PC-3 (cell line): ENCODE data around the gene JDP2. TPM values are rescaled to one million over a fixed set of nuclear protein-coding genes. Genes with fewer than 3 reads are reported as not detected.

Source experiments
- ATAC-seq: fragments of 200-7000 bp; cut with Tn5 transposase; 2 replicates; pipeline ENCODE4 v1.9.1; 2020; ENCODE audit warnings: mild to moderate bottlenecking, moderate library complexity
- BruUV-seq: library from RNA; stranded (reverse); fragments of 400-500 nt; replicated peaks from 2 replicates; lab custom pipeline; 2021; lab: Mats Ljungman, UMichigan
- CTCF ChIA-PET: fragments of 300-600 bp; sonication (Branson Sonifier 250); formaldehyde crosslinking; loops from one replicate; lab custom pipeline; 2022; ENCODE audit warnings: antibody characterized with exemption; lab: Charles Lee
- POLR2A ChIA-PET: fragments of 300-600 bp; sonication (Branson Sonifier 250); formaldehyde crosslinking; loops from one replicate; lab custom pipeline; 2022; ENCODE audit warnings: antibody characterized with exemption; ENCODE audit not compliant: unreplicated experiment; lab: Charles Lee
- DNase-seq: peaks from one replicate; pipeline ENCODE4 v3.0.0-alpha.2; 2015
- H2AFZ ChIP-seq: fragments of 300-600 bp; sonication (generic); 2 replicates; pipeline ENCODE4 v1.6.0; 2016; ENCODE audit warnings: antibody characterized with exemption, low read length
- H3F3A ChIP-seq: fragments of 300-600 bp; sonication (generic); one replicate; pipeline ENCODE4 v1.6.0; 2017; ENCODE audit warnings: antibody characterized with exemption, low read length, control low read depth, mild to moderate bottlenecking; ENCODE audit not compliant: unreplicated experiment
- H3K27ac ChIP-seq: fragments of 300-600 bp; sonication (generic); 2 replicates; pipeline ENCODE4 v1.5.1; 2016; ENCODE audit warnings: mild to moderate bottlenecking, low read length
- H3K27me3 ChIP-seq: fragments of 300-600 bp; sonication (generic); 2 replicates; pipeline ENCODE4 v1.6.1; 2016; ENCODE audit warnings: low read length, mixed read lengths
- H3K36me3 ChIP-seq: fragments of 300-600 bp; sonication (generic); 2 replicates; pipeline ENCODE4 v1.6.1; 2016; ENCODE audit warnings: low read depth, mixed run types, low read length, mixed read lengths
- H3K4me1 ChIP-seq: fragments of 300-600 bp; sonication (generic); 2 replicates; pipeline ENCODE4 v1.5.1; 2016; ENCODE audit warnings: low read length; ENCODE audit not compliant: insufficient read depth
- H3K4me2 ChIP-seq: fragments of 300-600 bp; sonication (generic); 2 replicates; pipeline ENCODE4 v1.6.0; 2016; ENCODE audit warnings: low read length
- H3K4me3 ChIP-seq: fragments of 300-600 bp; sonication (generic); 2 replicates; pipeline ENCODE4 v1.5.1; 2016; ENCODE audit warnings: mild to moderate bottlenecking, low read length, mixed read lengths
- H3K79me2 ChIP-seq: fragments of 300-600 bp; sonication (generic); 2 replicates; pipeline ENCODE4 v1.6.1; 2017; ENCODE audit warnings: low read length, mixed read lengths
- H3K9ac ChIP-seq: fragments of 300-600 bp; sonication (generic); 2 replicates; pipeline ENCODE4 v1.6.0; 2016; ENCODE audit warnings: mild to moderate bottlenecking, low read length
- H3K9me2 ChIP-seq: fragments of 300-600 bp; sonication (generic); replicated peaks from 2 replicates; pipeline ENCODE4 v1.6.1; 2016; ENCODE audit warnings: mixed run types, low read length, mixed read lengths
- H3K9me3 ChIP-seq: fragments of 300-600 bp; sonication (generic); 2 replicates; pipeline ENCODE4 v1.6.1; 2016; ENCODE audit warnings: low read length, mixed read lengths
- H4K20me1 ChIP-seq: fragments of 300-600 bp; sonication (generic); 2 replicates; pipeline ENCODE4 v1.6.1; 2016; ENCODE audit warnings: low read length, mixed read lengths
- CTCF ChIP-seq: fragments of 300-600 bp; sonication (generic); conservative IDR thresholded peaks from 2 replicates; pipeline ENCODE4 v1.5.1; 2017; ENCODE audit warnings: antibody characterized with exemption, low read depth, mild to moderate bottlenecking, low read length
- EZH2 ChIP-seq: fragments of 300-600 bp; sonication (generic); IDR thresholded peaks from one replicate; pipeline ENCODE4 v1.6.1; 2017; ENCODE audit warnings: antibody characterized with exemption, mild to moderate bottlenecking, low read length; ENCODE audit not compliant: unreplicated experiment
- EZH2phosphoT487 ChIP-seq: fragments of 300-600 bp; sonication (generic); IDR thresholded peaks from 2 replicates; pipeline ENCODE4 v1.6.1; 2018; ENCODE audit warnings: mild to moderate bottlenecking, antibody characterized with exemption, low read length, borderline replicate concordance
- intact Hi-C: fragments of 100-400 bp; cut with micrococcal nuclease; formaldehyde crosslinking; loops from 2 replicates; pipeline ENCODE4 v1.9.0; 2023
- total RNA-seq: library from RNA; depleted of rRNA; stranded (reverse); fragments of >200 nt; gene quantifications from 2 replicates; pipeline ENCODE4 v1.2.3, GENCODE V29; 2014

JDP2 gene
- total RNA-seq, 1 experiment from 2014 or later: 5.8 TPM

DNA sequence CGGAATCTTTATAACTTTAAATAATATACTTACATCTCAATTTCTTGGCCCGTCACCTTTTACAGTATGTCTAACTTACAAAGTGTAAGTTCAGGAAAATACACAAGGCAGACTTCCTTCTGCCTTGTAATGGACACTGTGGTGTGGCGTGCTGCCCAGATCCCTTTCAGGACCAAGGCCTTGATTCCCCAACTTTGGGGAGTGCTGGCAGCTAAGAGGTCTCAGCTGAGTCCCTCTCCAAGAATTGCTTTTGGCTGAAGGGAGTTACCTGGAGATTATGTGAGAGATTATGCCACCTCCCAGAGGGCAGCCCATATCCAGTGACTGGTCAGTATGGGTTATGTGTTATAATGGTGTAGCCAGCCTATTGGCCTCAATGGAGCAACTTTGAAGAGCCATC is 73.3 kb downstream of the JDP2 start:
- intact Hi-C loops: no loop called here
- H3K27ac ChIP-seq: no peak overlapping the region
- ATAC-seq (no peak), DNase-seq (no peak)
- H3K9me3 ChIP-seq: no peaks in the 10 kb centered on the region
- no TSS peak for BruUV-seq
- no peaks in the 10 kb centered on the region for H4K20me1 ChIP-seq
- H3K79me2 ChIP-seq: no peaks in the 10 kb centered on the region
- no peaks in the 10 kb centered on the region for H3K9me2 ChIP-seq
- no peaks in the 10 kb centered on the region for H3K27me3 ChIP-seq
- no peaks in the 10 kb centered on the region for H3K4me1 ChIP-seq
- TF ChIP-seq CTCF (no peak), EZH2 (no peak), EZH2phosphoT487 (no peak)
- ChIA-PET POLR2A (no interaction called here), CTCF (no interaction called here)
- no peaks in the 10 kb centered on the region for H3F3A ChIP-seq
- no peak overlapping the region for H3K4me3 ChIP-seq
- no peaks in the 10 kb centered on the region for H3K36me3 ChIP-seq
- H2AFZ ChIP-seq: no peak overlapping the region
- no peak overlapping the region for H3K4me2 ChIP-seq
- no peak overlapping the region for H3K9ac ChIP-seq

- ATAC-seq (no peak), DNase-seq (no peak)
- TF ChIP-seq EZH2 (no peak), EZH2phosphoT487 (no peak), CTCF (no peak)
- Histone ChIP-seq H2AFZ (no peak overlapping the region), H3K9me3 (no peaks in the 10 kb centered on the region), H3K4me2 (no peak overlapping the region), H3K36me3 (no peaks in the 10 kb centered on the region), H4K20me1 (no peaks in the 10 kb centered on the region), H3K4me1 (no peaks in the 10 kb centered on the region), H3F3A (no peaks in the 10 kb centered on the region), H3K79me2 (no peaks in the 10 kb centered on the region), H3K27me3 (no peaks in the 10 kb centered on the region), H3K27ac (no peak overlapping the region), H3K9me2 (no peaks in the 10 kb centered on the region), H3K4me3 (no peak overlapping the region), H3K9ac (no peak overlapping the region)
- ChIA-PET CTCF (no interaction called here), POLR2A (no interaction called here)
- intact Hi-C loops: no loop called here
- BruUV-seq: no TSS peak
These were observed 76.6 kb downstream of the JDP2 start for GRCh38 chr14:75504411-75504810.

GRCh38 chr14:75506930-75507329 is 79.1 kb downstream of the JDP2 start:
- Histone ChIP-seq H3K36me3 (no peaks in the 10 kb centered on the region), H2AFZ (no peak overlapping the region), H3K4me2 (no peak overlapping the region), H3K4me3 (no peak overlapping the region), H3K27ac (no peak overlapping the region), H3K79me2 (no peaks in the 10 kb centered on the region), H4K20me1 (no peaks in the 10 kb centered on the region), H3F3A (no peaks in the 10 kb centered on the region), H3K4me1 (no peaks in the 10 kb centered on the region), H3K9me3 (no peaks in the 10 kb centered on the region), H3K9ac (no peak overlapping the region), H3K27me3 (no peaks in the 10 kb centered on the region), H3K9me2 (no peaks in the 10 kb centered on the region)
- TF ChIP-seq EZH2phosphoT487: no peak
- TF ChIP-seq EZH2: no peak
- TF ChIP-seq CTCF: no peak
- BruUV-seq: no TSS peak
- ChIA-PET CTCF (no interaction called here), POLR2A (no interaction called here)
- DNase-seq (no peak), ATAC-seq (no peak)
- intact Hi-C loops: no loop called here
